ENCODE measurements around the gene EXOC1. TPM values are rescaled to one million over a fixed set of nuclear protein-coding genes. Genes with fewer than 3 reads are reported as not detected.

EXOC1 gene
- total RNA-seq, 1 donor from 2014 or later = 29.1 TPM

GRCh38 chr4:55851885-55852284 is 1.6 kb upstream of the EXOC1 start:
- Mint-ChIP-seq H3K27ac (no peak overlapping the region), H3K4me1 (ENCODE audit: low read depth) (peaks cover 2% of the 10 kb centered on the region), H3K27me3 (peaks cover 41% of the 10 kb centered on the region), H3K36me3 (ENCODE audit: insufficient read depth) (peaks cover 1% of the 10 kb centered on the region), H3K9me3 (ENCODE audit: low read depth) (peaks cover 7% of the 10 kb centered on the region), H3K4me3 (ENCODE audit: low read depth) (no peak overlapping the region)
- DNase-seq (ENCODE audit: low spot score, unreplicated experiment) = no peak
- TF ChIP-seq CTCF (IDR thresholded peaks at IDR 0.05; ENCODE audit: unreplicated experiment) = no peak

GRCh38 chr4:55854129-55854528 is 681 bp downstream of the EXOC1 start:
- DNase-seq (ENCODE audit: low spot score, unreplicated experiment) = no peak
- H3K4me1 Mint-ChIP-seq (ENCODE audit: low read depth) = peaks cover 2% of the 10 kb centered on the region
- TF ChIP-seq CTCF (IDR thresholded peaks at IDR 0.05; ENCODE audit: unreplicated experiment) = no peak
- peak overlapping the region; percentile 94 for H3K27ac Mint-ChIP-seq
- H3K36me3 Mint-ChIP-seq (ENCODE audit: insufficient read depth) = peaks cover 4% of the 10 kb centered on the region
- peaks cover 7% of the 10 kb centered on the region for H3K9me3 Mint-ChIP-seq (ENCODE audit: low read depth)
- no peak overlapping the region for H3K4me3 Mint-ChIP-seq (ENCODE audit: low read depth)
- peaks cover 39% of the 10 kb centered on the region for H3K27me3 Mint-ChIP-seq

GRCh38 chr4:55857586-55857985 is 4.1 kb downstream of the EXOC1 start:
- Mint-ChIP-seq H3K27me3 (peaks cover 4% of the 10 kb centered on the region), H3K9me3 (ENCODE audit: low read depth) (peaks cover 3% of the 10 kb centered on the region), H3K36me3 (ENCODE audit: insufficient read depth) (peaks cover 11% of the 10 kb centered on the region), H3K27ac (no peak overlapping the region), H3K4me1 (ENCODE audit: low read depth) (peaks cover 2% of the 10 kb centered on the region), H3K4me3 (ENCODE audit: low read depth) (no peak overlapping the region)
- DNase-seq (ENCODE audit: low spot score, unreplicated experiment) = no peak
- TF ChIP-seq CTCF (IDR thresholded peaks at IDR 0.05; ENCODE audit: unreplicated experiment) = no peak

- H3K27ac Mint-ChIP-seq = no peak overlapping the region
- TF ChIP-seq CTCF (IDR thresholded peaks at IDR 0.05; ENCODE audit: unreplicated experiment) = no peak
- no peaks in the 10 kb centered on the region for H3K4me1 Mint-ChIP-seq (ENCODE audit: low read depth)
- H3K36me3 Mint-ChIP-seq (ENCODE audit: insufficient read depth) = peaks cover 10% of the 10 kb centered on the region
- H3K4me3 Mint-ChIP-seq (ENCODE audit: low read depth) = no peak overlapping the region
- no peaks in the 10 kb centered on the region for H3K27me3 Mint-ChIP-seq
- H3K9me3 Mint-ChIP-seq (ENCODE audit: low read depth) = no peaks in the 10 kb centered on the region
- DNase-seq (ENCODE audit: low spot score, unreplicated experiment) = no peak
These were observed 6.3 kb downstream of the EXOC1 start for GRCh38 chr4:55859711-55860110.

GRCh38 chr4:55864577-55865223 is 11.3 kb downstream of the EXOC1 start:
- Mint-ChIP-seq H3K36me3 (ENCODE audit: insufficient read depth) (peaks cover 9% of the 10 kb centered on the region), H3K4me3 (ENCODE audit: low read depth) (no peak overlapping the region)
- no peak for TF ChIP-seq CTCF (IDR thresholded peaks at IDR 0.05; ENCODE audit: unreplicated experiment)

More at GRCh38 chr4:55864577-55865223, 11.3 kb downstream of the EXOC1 start:
- Mint-ChIP-seq H3K4me1 (ENCODE audit: low read depth) (no peaks in the 10 kb centered on the region), H3K9me3 (ENCODE audit: low read depth) (no peaks in the 10 kb centered on the region), H3K27ac (no peak overlapping the region), H3K27me3 (no peaks in the 10 kb centered on the region)
- no peak for DNase-seq (ENCODE audit: low spot score, unreplicated experiment)

All from progenitor cell of endocrine pancreas (in vitro differentiated cells).